Astrocyte (in vitro differentiated cells and primary cell): ENCODE measurements around the gene PGRMC1. TPM values are rescaled to one million over a fixed set of nuclear protein-coding genes. Genes with fewer than 3 reads are reported as not detected.

Experiments used
- DNase-seq: peaks from one replicate; pipeline ENCODE4 v3.0.0-alpha.2; 2010; ENCODE audit warnings: low read depth
- FAIRE-seq: peaks from 2 replicates; lab custom pipeline; 2011; peaks lifted over from hg19 to GRCh38; lab: Jason Lieb, UNC
- H2AFZ ChIP-seq: 2 replicates; pipeline ENCODE4 v1.6.0; 2012; ENCODE audit warnings: low read depth, low read length, inconsistent platforms
- H3K27ac ChIP-seq: 2 replicates; pipeline ENCODE4 v1.5.1; 2011; ENCODE audit warnings: low read depth, low read length, inconsistent platforms
- H3K27me3 ChIP-seq: 2 replicates; pipeline ENCODE4 v1.6.0; 2011; ENCODE audit warnings: low read length, inconsistent platforms; ENCODE audit not compliant: insufficient read depth
- H3K36me3 ChIP-seq: 2 replicates; pipeline ENCODE4 v1.5.1; 2011; ENCODE audit warnings: low read length, inconsistent platforms; ENCODE audit not compliant: insufficient read depth
- H3K4me1 ChIP-seq: 2 replicates; pipeline ENCODE4 v1.5.1; 2011; ENCODE audit warnings: low read length, inconsistent platforms; ENCODE audit not compliant: insufficient read depth
- H3K4me2 ChIP-seq: 2 replicates; pipeline ENCODE4 v1.6.0; 2012; ENCODE audit warnings: low read length, inconsistent platforms
- H3K4me3 ChIP-seq: 2 replicates; pipeline ENCODE4 v1.5.1; 2011; ENCODE audit warnings: low read depth, mild to moderate bottlenecking, low read length, inconsistent platforms; ENCODE audit not compliant: insufficient read depth
- H3K79me2 ChIP-seq: 2 replicates; pipeline ENCODE4 v1.6.0; 2012; ENCODE audit warnings: mild to moderate bottlenecking, low read length, inconsistent platforms; ENCODE audit not compliant: insufficient read depth
- H3K9ac ChIP-seq: 2 replicates; pipeline ENCODE4 v1.6.0; 2012; ENCODE audit warnings: mild to moderate bottlenecking, low read length, inconsistent platforms
- H3K9me3 ChIP-seq: 2 replicates; pipeline ENCODE4 v1.5.1; 2012; ENCODE audit warnings: low read depth, mild to moderate bottlenecking, low read length, inconsistent platforms; ENCODE audit not compliant: insufficient read depth
- H4K20me1 ChIP-seq: 2 replicates; pipeline ENCODE4 v1.6.0; 2012; ENCODE audit warnings: low read length, inconsistent platforms; ENCODE audit not compliant: insufficient read depth
- H3K27ac Mint-ChIP-seq: one replicate; pipeline ENCODE4 v1.8.0; 2021; ENCODE audit warnings: mild to moderate bottlenecking, mixed read lengths; ENCODE audit not compliant: unreplicated experiment
- H3K27me3 Mint-ChIP-seq: one replicate; pipeline ENCODE4 v1.8.0; 2021; ENCODE audit warnings: low read depth, mixed read lengths; ENCODE audit not compliant: unreplicated experiment
- H3K36me3 Mint-ChIP-seq: one replicate; pipeline ENCODE4 v1.8.0; 2021; ENCODE audit warnings: low read depth, mixed read lengths; ENCODE audit not compliant: unreplicated experiment
- H3K4me1 Mint-ChIP-seq: one replicate; pipeline ENCODE4 v1.8.0; 2021; ENCODE audit warnings: low read depth, mixed read lengths; ENCODE audit not compliant: unreplicated experiment
- H3K4me3 Mint-ChIP-seq: one replicate; pipeline ENCODE4 v1.8.0; 2021; ENCODE audit warnings: mild to moderate bottlenecking, moderate library complexity, mixed read lengths; ENCODE audit not compliant: unreplicated experiment
- H3K9me3 Mint-ChIP-seq: one replicate; pipeline ENCODE4 v1.8.0; 2021; ENCODE audit warnings: mild to moderate bottlenecking, mixed read lengths; ENCODE audit not compliant: unreplicated experiment
- CTCF ChIP-seq: IDR thresholded peaks from 2 replicates; pipeline ENCODE4 v1.5.1; 2011; ENCODE audit warnings: low read depth, mild to moderate bottlenecking, inconsistent platforms, low read length, moderate library complexity; ENCODE audit not compliant: insufficient read depth
- EZH2 ChIP-seq: IDR thresholded peaks from 2 replicates; pipeline ENCODE4 v1.6.1; 2012; ENCODE audit warnings: mild to moderate bottlenecking, low read length, inconsistent platforms; ENCODE audit not compliant: insufficient read depth
- total RNA-seq: library from RNA; stranded (reverse); gene quantifications from 2 replicates; pipeline ENCODE4 v1.2.1, GENCODE V29; 2021

Gene PGRMC1
- total RNA-seq, 1 donor from 2014 or later: 118 TPM

GRCh38 chrX:119189115-119189514 is 47.0 kb upstream of the PGRMC1 start:
- no peak for FAIRE-seq
- no peaks in the 10 kb centered on the region for H3K27me3 Mint-ChIP-seq
- Histone ChIP-seq H3K4me2 (no peak overlapping the region), H3K36me3 (no peaks in the 10 kb centered on the region), H2AFZ (no peak overlapping the region), H3K9me3 (no peaks in the 10 kb centered on the region), H3K27ac (no peak overlapping the region), H3K4me3 (no peak overlapping the region), H4K20me1 (no peaks in the 10 kb centered on the region), H3K4me1 (no peaks in the 10 kb centered on the region), H3K9ac (no peak overlapping the region), H3K27me3 (no peaks in the 10 kb centered on the region), H3K79me2 (no peaks in the 10 kb centered on the region)
- no peaks in the 10 kb centered on the region for H3K4me1 Mint-ChIP-seq
- no peak overlapping the region for H3K4me3 Mint-ChIP-seq
- H3K9me3 Mint-ChIP-seq: no peaks in the 10 kb centered on the region
- no peak overlapping the region for H3K27ac Mint-ChIP-seq
- DNase-seq: no peak
- H3K36me3 Mint-ChIP-seq: no peaks in the 10 kb centered on the region
- TF ChIP-seq EZH2 (no peak), CTCF (no peak)

- Mint-ChIP-seq H3K27ac (no peak overlapping the region), H3K9me3 (no peaks in the 10 kb centered on the region)
- DNase-seq: no peak
These were observed 46.5 kb upstream of the PGRMC1 start for GRCh38 chrX:119189595-119189994.

More at GRCh38 chrX:119189595-119189994, 46.5 kb upstream of the PGRMC1 start:
- Histone ChIP-seq H3K36me3 (no peaks in the 10 kb centered on the region), H3K4me2 (no peak overlapping the region), H3K9ac (no peak overlapping the region), H3K27ac (no peak overlapping the region), H3K27me3 (no peaks in the 10 kb centered on the region), H4K20me1 (no peaks in the 10 kb centered on the region), H3K4me3 (no peak overlapping the region), H3K4me1 (no peaks in the 10 kb centered on the region), H3K79me2 (no peaks in the 10 kb centered on the region), H3K9me3 (no peaks in the 10 kb centered on the region), H2AFZ (no peak overlapping the region)
- no peak overlapping the region for H3K4me3 Mint-ChIP-seq
- no peaks in the 10 kb centered on the region for H3K27me3 Mint-ChIP-seq
- TF ChIP-seq CTCF (no peak), EZH2 (no peak)
- FAIRE-seq: no peak
- no peaks in the 10 kb centered on the region for H3K4me1 Mint-ChIP-seq
- no peaks in the 10 kb centered on the region for H3K36me3 Mint-ChIP-seq
